Dermis blood vessel endothelial cell (primary cell): Measurements from ENCODE around the gene LIMA1. TPM values are rescaled to one million over a fixed set of nuclear protein-coding genes. Genes with fewer than 3 reads are reported as not detected.

Experiments used
- DNase-seq: peaks from one replicate; pipeline ENCODE4 v3.0.0; 2010
- total RNA-seq: library from RNA; depleted of rRNA; stranded (reverse); fragments of >200 nt; gene quantifications from 2 replicates; pipeline ENCODE4 v1.2.3, GENCODE V29; 2014

LIMA1 gene
- total RNA-seq, 1 donor from 2014 or later, result 30.8 TPM

GRCh38 chr12:50215033-50215432 is 68.3 kb downstream of the LIMA1 start:
- peak; percentile 35 for DNase-seq

DNA sequence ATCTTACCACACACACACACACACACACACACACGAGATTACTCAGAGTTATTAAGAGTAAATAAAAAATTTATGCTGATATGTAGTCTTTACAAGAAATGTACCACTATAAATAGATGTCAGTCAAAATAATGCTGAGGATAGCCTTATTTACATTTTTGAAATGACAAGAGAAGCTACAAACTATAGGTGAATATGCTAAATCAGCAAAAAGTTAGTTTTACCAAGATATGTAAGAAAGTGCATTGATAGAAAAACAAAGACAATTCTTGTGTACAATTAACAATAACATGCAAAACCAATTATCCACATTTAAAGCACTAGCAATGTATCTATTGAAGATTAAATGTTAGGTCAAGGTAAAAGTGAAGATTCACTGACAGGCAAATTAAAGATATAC is 69.3 kb downstream of the LIMA1 start:
- no peak for DNase-seq

DNA sequence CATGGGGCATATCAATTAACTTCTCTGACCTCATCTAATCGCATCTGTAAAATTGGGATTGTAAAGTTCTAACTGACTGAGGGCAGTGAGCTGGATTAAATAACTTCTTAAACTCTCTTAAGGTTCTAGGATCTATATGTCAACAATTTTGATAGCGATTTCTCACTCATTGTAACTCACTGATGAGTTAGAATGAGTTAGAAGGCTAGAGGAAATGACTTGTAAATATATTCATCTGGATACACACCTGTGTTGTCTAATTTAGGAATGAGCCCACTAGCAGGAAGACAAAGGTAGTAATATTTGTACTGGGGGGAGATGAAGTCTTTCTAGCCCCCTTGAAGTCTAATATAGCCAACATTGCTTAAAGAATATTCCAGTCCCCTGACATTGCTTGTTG is 69.9 kb downstream of the LIMA1 start:
- no peak for DNase-seq

DNA sequence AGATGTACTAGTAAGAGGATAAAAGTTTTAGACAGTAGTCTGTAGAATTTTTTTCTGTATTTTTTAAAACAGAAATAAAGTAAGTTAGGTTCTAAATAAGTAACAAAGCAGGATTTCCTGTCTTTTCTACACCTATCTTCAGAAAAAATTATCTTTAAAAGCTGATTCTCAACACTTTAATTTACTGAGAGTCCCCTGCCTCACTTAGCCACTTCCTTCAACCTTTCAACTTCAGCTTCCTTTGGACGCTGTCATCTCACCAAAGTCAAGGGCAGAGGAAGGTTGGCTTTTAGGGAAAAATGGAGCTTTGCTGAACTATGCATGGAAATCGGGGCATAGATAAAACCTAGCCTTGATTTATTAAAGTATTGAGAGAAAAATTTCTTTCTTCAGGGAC is 71.3 kb downstream of the LIMA1 start:
- peak; percentile 25 for DNase-seq

DNA sequence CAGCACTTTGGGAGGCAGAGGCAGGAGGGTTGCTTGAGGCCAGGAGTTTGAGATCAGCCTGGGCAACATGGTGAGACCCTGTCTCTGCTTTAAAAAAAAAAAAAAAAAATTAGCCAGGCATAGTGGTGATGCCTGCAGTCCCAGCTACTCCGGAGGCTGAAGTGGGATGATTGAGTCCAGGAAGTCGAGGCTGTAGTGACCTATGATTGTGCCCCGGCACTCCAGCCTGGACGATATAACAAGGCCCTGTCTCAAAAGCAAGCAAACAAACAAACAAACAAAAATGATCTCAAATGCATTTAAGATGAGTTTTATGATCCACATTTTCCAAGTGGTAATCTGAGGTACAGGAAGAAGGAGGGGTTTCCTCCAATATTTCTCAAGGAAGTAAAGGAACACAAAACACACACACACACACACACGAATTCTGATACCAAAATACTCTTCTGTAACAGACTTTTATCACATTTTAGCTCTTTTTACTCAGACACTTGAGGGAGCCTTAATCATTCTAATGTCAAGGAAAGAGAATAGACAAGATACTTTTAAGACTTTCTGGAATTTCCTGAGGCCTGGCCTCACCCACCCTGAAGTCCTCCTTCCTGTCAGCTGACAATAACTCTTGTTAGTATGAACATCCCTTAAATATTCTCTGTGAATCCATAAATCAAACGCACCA is 71.8 kb downstream of the LIMA1 start:
- DNase-seq, result peak; percentile 69

DNA sequence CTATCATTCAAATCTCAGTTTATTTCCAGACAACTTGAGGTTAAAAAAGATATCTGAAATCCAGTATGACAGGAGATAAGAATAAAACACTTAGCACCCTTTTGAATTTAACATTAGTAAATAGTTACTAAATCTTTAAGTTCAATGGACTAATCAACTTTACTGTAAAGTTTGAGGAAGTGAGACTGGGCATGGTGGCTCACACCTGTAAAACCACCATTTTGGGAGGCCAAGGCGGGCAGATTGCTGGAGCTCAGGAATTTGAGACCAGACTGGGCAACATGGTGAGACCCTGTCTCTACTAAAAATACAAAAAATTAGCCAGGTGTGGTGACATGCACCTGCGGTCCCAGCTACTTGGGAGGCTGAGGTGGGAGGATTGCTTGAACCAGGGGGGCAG is 75.9 kb downstream of the LIMA1 start:
- no peak for DNase-seq

GRCh38 chr12:50205648-50206047 is 77.7 kb downstream of the LIMA1 start:
- no peak for DNase-seq

GRCh38 chr12:50203691-50204090 is 79.6 kb downstream of the LIMA1 start:
- peak; percentile 30 for DNase-seq

- peak; percentile 92 for DNase-seq
Observed at GRCh38 chr12:50201987-50202521, 81.3 kb downstream of the LIMA1 start.

- no peak for DNase-seq
Observed at GRCh38 chr12:50200552-50201273, 82.6 kb downstream of the LIMA1 start.

GRCh38 chr12:50198829-50199228 is 84.5 kb downstream of the LIMA1 start:
- DNase-seq, result no peak

DNA sequence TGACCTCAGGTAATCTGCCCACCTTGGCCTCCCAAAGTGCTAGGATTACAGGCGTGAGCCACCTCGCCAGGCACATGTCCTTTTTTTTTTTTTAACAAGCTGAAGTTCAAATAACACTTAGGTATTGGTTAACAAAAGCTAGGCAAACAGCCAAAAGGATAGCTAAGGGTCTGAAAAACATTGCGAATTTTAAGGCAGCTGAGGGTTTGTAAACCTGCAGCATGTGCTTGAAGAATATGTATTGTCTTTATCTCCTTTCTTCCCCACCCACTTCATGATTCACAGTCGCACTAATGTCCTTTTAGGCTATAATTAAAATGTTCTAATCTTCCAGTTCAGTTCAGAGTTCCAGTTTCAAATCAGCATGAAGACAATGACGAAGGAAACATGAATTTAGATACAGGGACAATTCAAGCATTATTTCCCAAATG is 86.0 kb downstream of the LIMA1 start:
- peak; percentile 77 for DNase-seq

- DNase-seq, result peak; percentile 28
Observed at GRCh38 chr12:50196537-50196936, 86.8 kb downstream of the LIMA1 start.

DNA sequence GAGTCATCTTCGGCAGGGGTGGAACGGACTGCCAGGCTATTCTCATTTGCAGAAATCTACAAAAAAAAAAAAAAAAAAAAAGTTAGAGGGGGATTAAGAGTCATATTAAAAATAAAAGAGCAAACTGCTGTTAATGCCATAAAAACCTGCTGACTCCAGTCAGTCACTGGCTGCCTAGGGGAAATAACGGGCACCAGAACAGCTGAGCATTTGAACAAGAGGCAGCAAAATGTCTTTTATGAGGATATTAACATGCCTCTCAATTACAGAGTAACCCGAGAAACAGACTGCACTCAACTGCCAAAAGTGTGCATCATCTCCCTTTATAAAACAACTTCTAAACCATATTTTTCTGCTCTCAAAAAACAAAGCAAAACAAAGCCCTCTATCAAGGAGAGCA is 87.5 kb downstream of the LIMA1 start:
- DNase-seq, result no peak

- peak; percentile 80 for DNase-seq
Observed at GRCh38 chr12:50192908-50193307, 90.4 kb downstream of the LIMA1 start.

DNA sequence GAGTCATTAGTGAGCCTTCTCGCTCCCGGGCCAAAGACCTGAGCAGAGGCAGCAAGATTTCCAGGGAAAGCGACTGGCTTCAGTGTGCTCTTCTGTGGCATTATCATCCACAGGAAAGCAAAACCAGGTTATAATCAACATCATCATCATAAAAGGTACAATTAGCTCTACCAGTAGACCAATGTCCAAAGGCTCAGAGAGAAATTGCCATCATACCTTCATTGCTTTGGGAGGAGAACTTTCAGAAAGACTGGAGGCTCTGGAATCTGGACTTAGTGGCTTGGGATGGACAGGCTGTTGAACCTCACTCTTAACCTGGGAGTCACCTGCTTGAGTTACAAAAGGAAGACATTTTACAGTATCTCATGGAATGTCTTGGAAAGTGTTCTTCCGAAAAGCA is 91.1 kb downstream of the LIMA1 start:
- DNase-seq, result no peak

DNA sequence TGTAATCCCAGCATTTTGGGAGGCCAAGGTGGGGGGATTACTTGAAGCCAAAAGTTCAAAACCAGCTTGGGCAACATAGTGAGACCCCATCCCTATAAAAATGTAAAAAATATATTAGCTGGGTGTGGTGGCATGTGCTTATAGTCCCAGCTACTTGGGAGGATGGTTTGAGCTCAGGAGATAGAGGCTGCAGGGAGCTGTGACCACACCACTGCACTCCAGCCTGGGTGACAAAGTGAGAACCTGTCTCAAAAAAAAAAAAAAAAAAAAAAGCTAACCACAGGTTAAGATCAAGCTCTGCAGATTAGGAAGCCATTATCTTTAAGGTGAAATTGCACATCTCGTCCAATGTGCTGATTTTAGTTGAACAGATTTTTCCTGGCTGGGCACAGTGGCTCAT is 92.5 kb downstream of the LIMA1 start:
- no peak for DNase-seq

DNA sequence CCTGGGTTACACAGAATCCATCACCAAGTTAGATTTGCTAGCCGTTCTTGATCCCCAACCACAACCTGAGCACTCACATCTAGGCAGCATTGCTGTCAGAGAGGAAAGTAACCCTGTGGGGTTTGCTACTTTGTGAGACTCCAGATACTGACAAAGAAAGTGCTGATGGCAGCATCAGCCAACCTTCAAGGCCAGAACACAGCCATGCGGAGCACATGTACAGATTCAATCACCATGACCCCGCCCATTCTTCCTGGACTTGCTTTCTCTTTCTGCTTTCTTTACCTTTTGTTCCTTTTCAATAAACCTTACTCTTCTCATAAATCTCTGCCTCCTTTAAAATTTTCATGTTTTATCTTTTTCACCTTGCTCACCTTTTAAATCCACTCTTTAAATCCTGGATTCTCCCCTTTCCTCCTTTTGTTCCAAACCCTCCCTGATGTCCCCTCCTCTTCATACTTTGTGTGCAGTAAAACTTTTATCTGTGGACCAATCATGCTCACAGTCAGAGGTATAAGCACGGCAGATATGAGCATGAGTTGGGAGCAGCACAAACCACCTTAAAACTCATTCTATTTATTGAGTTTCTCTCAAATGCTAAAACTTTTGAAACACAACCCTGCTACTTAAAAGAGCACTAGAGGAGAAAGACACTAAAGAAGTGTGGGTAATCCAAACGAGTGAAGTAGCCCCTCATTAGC is 94.3 kb downstream of the LIMA1 start:
- DNase-seq, result no peak

DNA sequence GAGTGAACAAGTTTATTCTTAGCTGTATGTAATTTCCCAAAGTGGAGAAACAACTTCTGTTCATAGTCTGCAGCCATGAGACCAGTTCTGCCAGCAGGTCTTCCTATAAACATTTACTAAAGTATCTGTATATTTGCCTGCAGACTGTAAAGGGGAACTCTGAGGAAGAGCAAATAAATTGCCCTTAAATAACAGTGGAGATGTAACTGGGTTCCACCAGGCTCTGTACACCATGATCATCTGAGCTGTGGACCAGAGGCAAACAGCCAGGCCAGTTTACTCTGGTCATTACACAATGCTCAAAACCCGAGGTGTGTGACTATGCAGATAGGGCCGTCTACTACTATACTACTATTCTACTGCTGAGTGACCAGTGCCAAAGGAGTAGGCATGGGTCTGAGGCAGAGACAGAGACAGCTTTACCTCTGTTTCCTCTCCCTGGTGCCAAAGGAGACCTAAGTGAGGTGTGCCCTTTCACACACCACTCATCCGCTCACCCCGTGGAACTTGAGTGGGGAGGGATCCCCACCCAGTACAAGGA is 95.0 kb downstream of the LIMA1 start:
- no peak for DNase-seq

- no peak for DNase-seq
Observed at GRCh38 chr12:50187084-50187900, 96.0 kb downstream of the LIMA1 start.

- no peak for DNase-seq
Observed at GRCh38 chr12:50186681-50187080, 96.6 kb downstream of the LIMA1 start.

DNA sequence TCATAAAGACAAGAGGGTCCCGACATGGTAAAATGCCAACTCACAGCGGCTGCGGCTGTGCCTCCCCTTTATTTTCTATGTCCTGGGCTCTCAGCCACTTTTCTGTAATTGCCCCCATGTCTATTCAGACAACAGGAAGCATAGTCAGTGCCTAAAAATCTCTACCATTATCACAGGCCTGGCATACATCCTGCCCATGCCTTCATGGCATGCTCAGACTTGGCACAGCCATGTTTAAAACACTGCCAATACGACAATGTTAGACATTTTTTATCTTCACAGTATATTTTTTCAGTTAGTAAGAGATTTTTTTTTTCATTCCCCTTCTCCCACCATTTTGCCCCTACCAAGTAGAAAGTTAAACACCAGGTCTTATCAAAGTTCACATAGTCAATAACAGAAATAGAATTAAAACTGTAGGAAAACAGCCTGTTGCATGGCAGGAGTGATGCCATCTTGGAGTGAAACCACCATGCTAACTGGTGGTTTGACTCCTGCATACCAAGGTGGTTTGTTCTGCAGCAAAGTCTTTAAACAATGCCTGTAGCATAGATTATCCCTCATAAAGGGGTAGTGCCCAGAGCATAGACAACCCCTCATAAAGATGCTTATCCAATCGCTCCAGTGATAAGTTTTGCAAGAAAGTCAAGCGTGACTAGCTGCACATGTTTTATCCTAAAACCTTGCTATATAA is 97.2 kb downstream of the LIMA1 start:
- DNase-seq, result peak; percentile 85
